Panc1 (cell line): ENCODE results near the gene C11orf24.

Source experiments
- CTCF ChIP-seq: fragments of 450-650 bp; IDR thresholded peaks from 2 replicates; pipeline ENCODE4 v1.5.1; 2017; ENCODE audit warnings: mild to moderate bottlenecking
- POLR2AphosphoS5 ChIP-seq: IDR thresholded peaks from 2 replicates; pipeline ENCODE4 v1.6.1; 2012; ENCODE audit warnings: mild to moderate bottlenecking, low read depth, low read length, moderate library complexity
- REST ChIP-seq, 2 experiments: IDR thresholded peaks; 2 replicates each; pipeline ENCODE4 v1.6.1; 2011 to 2012; ENCODE audit warnings: low read depth in 2 of 2, control low read depth in 1 of 2, low read length in 1 of 2, mild to moderate bottlenecking in 1 of 2, moderate library complexity in 1 of 2; ENCODE audit not compliant: insufficient read depth in 1 of 2
- SIN3A ChIP-seq: IDR thresholded peaks from 2 replicates; pipeline ENCODE4 v1.6.1; 2012; ENCODE audit warnings: low read depth, mild to moderate bottlenecking, low read length, moderate library complexity, borderline replicate concordance; ENCODE audit not compliant: insufficient read depth

GRCh38 chr11:68214173-68215086 is 57.3 kb downstream of the C11orf24 start:
- no peak for TF ChIP-seq CTCF
- TF ChIP-seq POLR2AphosphoS5: no peak
- no peak for TF ChIP-seq SIN3A
- no peak for TF ChIP-seq REST (IDR thresholded peaks at IDR 0.05; ENCODE audit: insufficient read depth in 1 of 2, low read depth in 2 of 2, low read length in 1 of 2)
